ENCODE results near the gene NT5M.

Gene NT5M

GRCh38 chr17:17377071-17377967, 74.1 kb downstream of the NT5M start:
- no peak for DNase-seq
- H3K36me3 Mint-ChIP-seq (ENCODE audit: low read depth): no peaks in the 10 kb centered on the region
- peaks cover 29% of the 10 kb centered on the region for H3K27me3 Mint-ChIP-seq (ENCODE audit: low read depth, poor library complexity)
- no peaks in the 10 kb centered on the region for H3K9me3 Mint-ChIP-seq
- no peak overlapping the region for H3K27ac Mint-ChIP-seq
- TF ChIP-seq, protein P1, sequence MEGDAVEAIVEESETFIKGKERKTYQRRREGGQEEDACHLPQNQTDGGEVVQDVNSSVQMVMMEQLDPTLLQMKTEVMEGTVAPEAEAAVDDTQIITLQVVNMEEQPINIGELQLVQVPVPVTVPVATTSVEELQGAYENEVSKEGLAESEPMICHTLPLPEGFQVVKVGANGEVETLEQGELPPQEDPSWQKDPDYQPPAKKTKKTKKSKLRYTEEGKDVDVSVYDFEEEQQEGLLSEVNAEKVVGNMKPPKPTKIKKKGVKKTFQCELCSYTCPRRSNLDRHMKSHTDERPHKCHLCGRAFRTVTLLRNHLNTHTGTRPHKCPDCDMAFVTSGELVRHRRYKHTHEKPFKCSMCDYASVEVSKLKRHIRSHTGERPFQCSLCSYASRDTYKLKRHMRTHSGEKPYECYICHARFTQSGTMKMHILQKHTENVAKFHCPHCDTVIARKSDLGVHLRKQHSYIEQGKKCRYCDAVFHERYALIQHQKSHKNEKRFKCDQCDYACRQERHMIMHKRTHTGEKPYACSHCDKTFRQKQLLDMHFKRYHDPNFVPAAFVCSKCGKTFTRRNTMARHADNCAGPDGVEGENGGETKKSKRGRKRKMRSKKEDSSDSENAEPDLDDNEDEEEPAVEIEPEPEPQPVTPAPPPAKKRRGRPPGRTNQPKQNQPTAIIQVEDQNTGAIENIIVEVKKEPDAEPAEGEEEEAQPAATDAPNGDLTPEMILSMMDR (IDR thresholded peaks at IDR 0.05): no peak
- no peak overlapping the region for H3K4me3 Mint-ChIP-seq
- H3K4me1 Mint-ChIP-seq: peaks cover 13% of the 10 kb centered on the region

DNA sequence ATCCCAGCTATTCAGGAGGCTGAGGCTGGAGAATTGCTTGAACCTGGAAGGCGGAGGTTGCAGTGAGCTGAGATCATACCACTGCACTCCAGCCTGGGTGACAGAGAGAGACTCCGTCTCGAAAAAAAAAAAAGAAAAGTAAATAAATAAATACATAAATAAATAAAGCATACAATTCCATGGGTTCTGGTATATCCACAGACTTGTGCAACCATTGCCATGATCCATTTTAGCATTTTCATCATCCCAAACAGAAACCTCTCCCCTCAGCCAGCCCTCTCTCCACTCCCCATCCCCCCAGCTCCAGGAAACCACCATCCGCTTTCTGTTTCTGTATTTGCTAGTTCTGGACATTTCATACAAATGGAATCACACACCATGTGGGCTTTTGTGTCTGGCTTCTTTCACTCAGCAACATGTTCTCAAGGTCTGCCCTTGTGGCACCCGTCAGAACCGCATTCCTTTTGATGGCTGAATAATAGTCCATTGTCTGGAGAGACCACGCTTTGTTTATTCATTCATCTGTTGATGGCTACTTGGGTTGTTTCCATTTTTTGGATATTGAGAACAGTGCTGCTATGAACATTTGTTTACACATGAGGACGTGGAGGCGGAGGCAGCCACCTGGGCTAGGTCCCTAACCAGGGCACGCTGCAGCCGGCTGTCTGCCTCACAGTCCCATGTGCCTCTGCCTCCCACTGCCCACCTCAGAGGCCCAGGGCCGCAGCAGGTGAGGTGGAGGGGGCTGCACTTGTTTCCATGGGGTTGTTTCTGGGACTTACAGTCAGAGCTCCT, 76.2 kb downstream of the NT5M start:
- Mint-ChIP-seq H3K27ac (no peak overlapping the region), H3K4me3 (no peak overlapping the region), H3K4me1 (peaks cover 18% of the 10 kb centered on the region), H3K27me3 (ENCODE audit: low read depth, poor library complexity) (peaks cover 26% of the 10 kb centered on the region), H3K36me3 (ENCODE audit: low read depth) (no peaks in the 10 kb centered on the region), H3K9me3 (no peaks in the 10 kb centered on the region)
- no peak for DNase-seq
- TF ChIP-seq, protein P1 (IDR thresholded peaks at IDR 0.05): no peak

DNA sequence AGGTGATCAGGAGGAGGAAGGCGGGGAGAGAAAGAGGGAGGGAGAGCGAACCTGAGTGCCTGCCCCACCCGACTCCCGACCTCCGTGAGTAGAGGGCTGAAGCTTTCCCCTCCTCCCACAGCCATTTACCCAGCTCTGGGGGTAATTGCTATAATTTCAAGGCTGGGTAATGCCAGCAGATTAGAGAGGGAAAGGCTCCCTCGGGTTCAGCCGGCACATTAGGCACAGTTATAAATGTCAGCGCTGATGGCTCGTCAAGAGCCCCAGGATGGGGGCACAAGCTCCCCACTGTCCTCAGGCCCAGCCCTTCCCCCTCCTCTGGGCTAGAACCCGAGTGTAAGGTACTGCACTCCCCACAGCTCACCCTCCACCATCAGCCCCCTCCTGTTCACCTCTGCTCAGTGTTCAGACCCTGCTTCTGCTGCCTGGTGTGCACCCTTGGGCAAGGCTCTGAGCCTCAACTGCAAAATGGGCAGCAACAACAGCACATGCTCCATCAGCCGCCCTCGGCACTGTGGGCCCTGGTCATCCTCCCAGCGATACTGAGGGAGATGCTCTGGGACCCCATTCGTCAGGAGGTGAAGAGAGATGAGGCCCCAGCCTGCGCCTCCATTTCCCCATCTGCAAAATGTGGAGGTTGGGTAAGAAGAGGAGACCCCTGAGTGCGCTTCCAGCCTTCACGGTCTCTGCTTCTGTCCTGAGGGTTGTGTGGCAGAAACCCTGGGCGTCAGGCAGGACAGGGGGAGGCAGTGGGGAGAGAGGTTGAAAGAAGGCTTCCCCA, 77.2 kb downstream of the NT5M start:
- Mint-ChIP-seq H3K4me1 (peaks cover 21% of the 10 kb centered on the region), H3K4me3 (no peak overlapping the region), H3K27ac (no peak overlapping the region), H3K27me3 (ENCODE audit: low read depth, poor library complexity) (peaks cover 26% of the 10 kb centered on the region), H3K36me3 (ENCODE audit: low read depth) (no peaks in the 10 kb centered on the region), H3K9me3 (no peaks in the 10 kb centered on the region)
- no peak for DNase-seq
- TF ChIP-seq, protein P1 (IDR thresholded peaks at IDR 0.05): no peak

- H3K9me3 Mint-ChIP-seq: no peaks in the 10 kb centered on the region
- no peak overlapping the region for H3K27ac Mint-ChIP-seq
- peaks cover 33% of the 10 kb centered on the region for H3K4me1 Mint-ChIP-seq
- no peak for DNase-seq
- no peaks in the 10 kb centered on the region for H3K36me3 Mint-ChIP-seq (ENCODE audit: low read depth)
- TF ChIP-seq, protein P1 (IDR thresholded peaks at IDR 0.05): no peak
- peaks cover 22% of the 10 kb centered on the region for H3K27me3 Mint-ChIP-seq (ENCODE audit: low read depth, poor library complexity)
- H3K4me3 Mint-ChIP-seq: no peak overlapping the region
Observed at GRCh38 chr17:17381446-17382064, 78.4 kb downstream of the NT5M start.

- DNase-seq: no peak
- Mint-ChIP-seq H3K4me1 (peaks cover 38% of the 10 kb centered on the region), H3K9me3 (no peaks in the 10 kb centered on the region), H3K27me3 (ENCODE audit: low read depth, poor library complexity) (peaks cover 24% of the 10 kb centered on the region), H3K27ac (no peak overlapping the region), H3K4me3 (no peak overlapping the region), H3K36me3 (ENCODE audit: low read depth) (no peaks in the 10 kb centered on the region)
- TF ChIP-seq, protein P1 (IDR thresholded peaks at IDR 0.05): no peak
Observed at GRCh38 chr17:17382065-17382459, 78.9 kb downstream of the NT5M start.

All from nephron progenitor cell (in vitro differentiated cells).